SW480 (cell line): Measurements from ENCODE around the gene MAPRE2.

Experiments used
- DNase-seq: peaks from one replicate; pipeline ENCODE4 v3.0.0-alpha.2; 2016; ENCODE audit warnings: low spot score

Gene MAPRE2

GRCh38 chr18:35062408-35062807 is 21.2 kb downstream of the MAPRE2 start:
- DNase-seq: no peak

GRCh38 chr18:35063875-35064690 is 22.9 kb downstream of the MAPRE2 start:
- no peak for DNase-seq

GRCh38 chr18:35067454-35067853 is 26.2 kb downstream of the MAPRE2 start:
- no peak for DNase-seq

- DNase-seq: no peak
Observed at GRCh38 chr18:35071819-35072247, 30.6 kb downstream of the MAPRE2 start.

- no peak for DNase-seq
Observed at GRCh38 chr18:35072616-35073015, 31.4 kb downstream of the MAPRE2 start.

- no peak for DNase-seq
Observed at GRCh38 chr18:35073186-35074105, 32.2 kb downstream of the MAPRE2 start.

GRCh38 chr18:35074581-35074980 is 33.4 kb downstream of the MAPRE2 start:
- no peak for DNase-seq

- no peak for DNase-seq
Observed at GRCh38 chr18:35075132-35075531, 33.9 kb downstream of the MAPRE2 start.

GRCh38 chr18:35076135-35076924 is 35.1 kb downstream of the MAPRE2 start:
- no peak for DNase-seq

GRCh38 chr18:35077937-35078336 is 36.7 kb downstream of the MAPRE2 start:
- DNase-seq: no peak

GRCh38 chr18:35080058-35080457 is 38.8 kb downstream of the MAPRE2 start:
- DNase-seq: no peak

GRCh38 chr18:35083174-35083712 is 42.0 kb downstream of the MAPRE2 start:
- no peak for DNase-seq

- no peak for DNase-seq
Observed at GRCh38 chr18:35084494-35085449, 43.6 kb downstream of the MAPRE2 start.

GRCh38 chr18:35085450-35086380 is 44.5 kb downstream of the MAPRE2 start:
- no peak for DNase-seq

- DNase-seq: no peak
Observed at GRCh38 chr18:35086704-35087103, 45.5 kb downstream of the MAPRE2 start.

GRCh38 chr18:35087726-35088125 is 46.5 kb downstream of the MAPRE2 start:
- no peak for DNase-seq

- no peak for DNase-seq
Observed at GRCh38 chr18:35088921-35089320, 47.7 kb downstream of the MAPRE2 start.

- DNase-seq: no peak
Observed at GRCh38 chr18:35089382-35089781, 48.2 kb downstream of the MAPRE2 start.

- DNase-seq: no peak
Observed at GRCh38 chr18:35089891-35090550, 48.8 kb downstream of the MAPRE2 start.
